Astrocyte (in vitro differentiated cells and primary cell): ENCODE results near the gene CNTNAP2. TPM values are rescaled to one million over a fixed set of nuclear protein-coding genes. Genes with fewer than 3 reads are reported as not detected.

ENCODE experiments used
- DNase-seq: peaks from one replicate; pipeline ENCODE4 v3.0.0-alpha.2; 2010; ENCODE audit warnings: low read depth
- FAIRE-seq: peaks from 2 replicates; lab custom pipeline; 2011; peaks lifted over from hg19 to GRCh38; lab: Jason Lieb, UNC
- H2AFZ ChIP-seq: 2 replicates; pipeline ENCODE4 v1.6.0; 2012; ENCODE audit warnings: low read depth, low read length, inconsistent platforms
- H3K27ac ChIP-seq: 2 replicates; pipeline ENCODE4 v1.5.1; 2011; ENCODE audit warnings: low read depth, low read length, inconsistent platforms
- H3K27me3 ChIP-seq: 2 replicates; pipeline ENCODE4 v1.6.0; 2011; ENCODE audit warnings: low read length, inconsistent platforms; ENCODE audit not compliant: insufficient read depth
- H3K36me3 ChIP-seq: 2 replicates; pipeline ENCODE4 v1.5.1; 2011; ENCODE audit warnings: low read length, inconsistent platforms; ENCODE audit not compliant: insufficient read depth
- H3K4me1 ChIP-seq: 2 replicates; pipeline ENCODE4 v1.5.1; 2011; ENCODE audit warnings: low read length, inconsistent platforms; ENCODE audit not compliant: insufficient read depth
- H3K4me2 ChIP-seq: 2 replicates; pipeline ENCODE4 v1.6.0; 2012; ENCODE audit warnings: low read length, inconsistent platforms
- H3K4me3 ChIP-seq: 2 replicates; pipeline ENCODE4 v1.5.1; 2011; ENCODE audit warnings: low read depth, mild to moderate bottlenecking, low read length, inconsistent platforms; ENCODE audit not compliant: insufficient read depth
- H3K79me2 ChIP-seq: 2 replicates; pipeline ENCODE4 v1.6.0; 2012; ENCODE audit warnings: mild to moderate bottlenecking, low read length, inconsistent platforms; ENCODE audit not compliant: insufficient read depth
- H3K9ac ChIP-seq: 2 replicates; pipeline ENCODE4 v1.6.0; 2012; ENCODE audit warnings: mild to moderate bottlenecking, low read length, inconsistent platforms
- H3K9me3 ChIP-seq: 2 replicates; pipeline ENCODE4 v1.5.1; 2012; ENCODE audit warnings: low read depth, mild to moderate bottlenecking, low read length, inconsistent platforms; ENCODE audit not compliant: insufficient read depth
- H4K20me1 ChIP-seq: 2 replicates; pipeline ENCODE4 v1.6.0; 2012; ENCODE audit warnings: low read length, inconsistent platforms; ENCODE audit not compliant: insufficient read depth
- H3K27ac Mint-ChIP-seq: one replicate; pipeline ENCODE4 v1.8.0; 2021; ENCODE audit warnings: mild to moderate bottlenecking, mixed read lengths; ENCODE audit not compliant: unreplicated experiment
- H3K27me3 Mint-ChIP-seq: one replicate; pipeline ENCODE4 v1.8.0; 2021; ENCODE audit warnings: low read depth, mixed read lengths; ENCODE audit not compliant: unreplicated experiment
- H3K36me3 Mint-ChIP-seq: one replicate; pipeline ENCODE4 v1.8.0; 2021; ENCODE audit warnings: low read depth, mixed read lengths; ENCODE audit not compliant: unreplicated experiment
- H3K4me1 Mint-ChIP-seq: one replicate; pipeline ENCODE4 v1.8.0; 2021; ENCODE audit warnings: low read depth, mixed read lengths; ENCODE audit not compliant: unreplicated experiment
- H3K4me3 Mint-ChIP-seq: one replicate; pipeline ENCODE4 v1.8.0; 2021; ENCODE audit warnings: mild to moderate bottlenecking, moderate library complexity, mixed read lengths; ENCODE audit not compliant: unreplicated experiment
- H3K9me3 Mint-ChIP-seq: one replicate; pipeline ENCODE4 v1.8.0; 2021; ENCODE audit warnings: mild to moderate bottlenecking, mixed read lengths; ENCODE audit not compliant: unreplicated experiment
- EZH2 ChIP-seq: IDR thresholded peaks from 2 replicates; pipeline ENCODE4 v1.6.1; 2012; ENCODE audit warnings: mild to moderate bottlenecking, low read length, inconsistent platforms; ENCODE audit not compliant: insufficient read depth
- total RNA-seq: library from RNA; stranded (reverse); gene quantifications from 2 replicates; pipeline ENCODE4 v1.2.1, GENCODE V29; 2021
- TF ChIP-seq, protein P1 (sequence below): IDR thresholded peaks from 2 replicates; pipeline ENCODE4 v1.5.1; 2011; ENCODE audit warnings: low read depth, mild to moderate bottlenecking, inconsistent platforms, low read length, moderate library complexity; ENCODE audit not compliant: insufficient read depth

CNTNAP2 gene
- total RNA-seq, 1 donor from 2014 or later = 20.0 TPM

DNA sequence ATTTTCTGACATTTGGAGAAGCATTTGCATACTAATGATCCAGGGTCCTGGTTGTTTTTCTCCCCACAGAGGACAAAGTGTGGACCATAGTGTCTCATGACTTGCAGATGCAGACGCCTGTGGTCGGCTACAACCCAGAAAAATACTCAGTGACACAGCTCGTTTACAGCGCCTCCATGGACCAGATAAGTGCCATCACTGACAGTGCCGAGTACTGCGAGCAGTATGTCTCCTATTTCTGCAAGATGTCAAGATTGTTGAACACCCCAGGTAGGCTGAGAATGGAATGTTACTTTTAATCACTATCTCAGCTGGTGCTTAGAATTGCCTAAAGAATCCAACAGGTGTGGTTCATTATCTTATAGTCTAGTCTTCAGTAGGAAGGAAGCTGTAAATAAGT, 1522.4 kb downstream of the CNTNAP2 start:
- no peaks in the 10 kb centered on the region for H4K20me1 ChIP-seq
- no peaks in the 10 kb centered on the region for H3K9me3 ChIP-seq
- H3K27ac ChIP-seq = no peak overlapping the region
- DNase-seq = no peak
- Mint-ChIP-seq H3K27ac (no peak overlapping the region), H3K9me3 (no peaks in the 10 kb centered on the region), H3K27me3 (peaks cover 3% of the 10 kb centered on the region), H3K36me3 (no peaks in the 10 kb centered on the region), H3K4me3 (no peak overlapping the region), H3K4me1 (no peaks in the 10 kb centered on the region)
- no peak overlapping the region for H3K9ac ChIP-seq
- no peak overlapping the region for H3K4me3 ChIP-seq
- TF ChIP-seq EZH2 = no peak
- TF ChIP-seq, protein P1, sequence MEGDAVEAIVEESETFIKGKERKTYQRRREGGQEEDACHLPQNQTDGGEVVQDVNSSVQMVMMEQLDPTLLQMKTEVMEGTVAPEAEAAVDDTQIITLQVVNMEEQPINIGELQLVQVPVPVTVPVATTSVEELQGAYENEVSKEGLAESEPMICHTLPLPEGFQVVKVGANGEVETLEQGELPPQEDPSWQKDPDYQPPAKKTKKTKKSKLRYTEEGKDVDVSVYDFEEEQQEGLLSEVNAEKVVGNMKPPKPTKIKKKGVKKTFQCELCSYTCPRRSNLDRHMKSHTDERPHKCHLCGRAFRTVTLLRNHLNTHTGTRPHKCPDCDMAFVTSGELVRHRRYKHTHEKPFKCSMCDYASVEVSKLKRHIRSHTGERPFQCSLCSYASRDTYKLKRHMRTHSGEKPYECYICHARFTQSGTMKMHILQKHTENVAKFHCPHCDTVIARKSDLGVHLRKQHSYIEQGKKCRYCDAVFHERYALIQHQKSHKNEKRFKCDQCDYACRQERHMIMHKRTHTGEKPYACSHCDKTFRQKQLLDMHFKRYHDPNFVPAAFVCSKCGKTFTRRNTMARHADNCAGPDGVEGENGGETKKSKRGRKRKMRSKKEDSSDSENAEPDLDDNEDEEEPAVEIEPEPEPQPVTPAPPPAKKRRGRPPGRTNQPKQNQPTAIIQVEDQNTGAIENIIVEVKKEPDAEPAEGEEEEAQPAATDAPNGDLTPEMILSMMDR = no peak
- no peaks in the 10 kb centered on the region for H3K27me3 ChIP-seq
- FAIRE-seq = no peak
- no peak overlapping the region for H3K4me2 ChIP-seq
- H3K79me2 ChIP-seq = no peaks in the 10 kb centered on the region
- H3K4me1 ChIP-seq = no peaks in the 10 kb centered on the region
- H2AFZ ChIP-seq = no peak overlapping the region
- H3K36me3 ChIP-seq = no peaks in the 10 kb centered on the region

DNA sequence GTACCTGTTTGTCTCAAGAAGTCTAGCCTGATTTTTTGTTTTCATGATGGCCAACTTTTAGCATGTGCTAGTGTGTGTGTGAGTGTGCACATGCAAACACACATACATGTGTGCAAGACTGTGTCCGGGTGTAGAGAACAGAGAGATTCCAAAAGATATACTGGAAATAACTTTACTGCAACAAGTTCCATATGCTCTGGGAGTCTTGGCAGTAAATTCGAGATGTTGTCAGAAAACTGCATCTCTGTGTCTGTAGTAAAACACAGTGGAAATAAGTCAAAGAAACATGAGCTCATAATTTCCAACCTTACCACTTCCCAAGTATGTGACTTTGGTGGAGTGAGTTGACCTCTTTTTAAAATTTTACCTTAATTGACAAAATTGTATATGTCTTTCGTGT, 1523.2 kb downstream of the CNTNAP2 start:
- Histone ChIP-seq H3K4me2 (no peak overlapping the region), H3K9me3 (no peaks in the 10 kb centered on the region), H3K27ac (no peak overlapping the region), H3K36me3 (no peaks in the 10 kb centered on the region), H3K79me2 (no peaks in the 10 kb centered on the region), H2AFZ (no peak overlapping the region), H3K27me3 (no peaks in the 10 kb centered on the region), H3K4me3 (no peak overlapping the region), H3K9ac (no peak overlapping the region), H4K20me1 (no peaks in the 10 kb centered on the region), H3K4me1 (no peaks in the 10 kb centered on the region)
- H3K36me3 Mint-ChIP-seq = no peaks in the 10 kb centered on the region
- no peak overlapping the region for H3K27ac Mint-ChIP-seq
- DNase-seq = no peak
- no peak for TF ChIP-seq EZH2
- no peak for FAIRE-seq
- H3K4me3 Mint-ChIP-seq = no peak overlapping the region
- H3K4me1 Mint-ChIP-seq = no peaks in the 10 kb centered on the region
- H3K27me3 Mint-ChIP-seq = peaks cover 3% of the 10 kb centered on the region
- H3K9me3 Mint-ChIP-seq = no peaks in the 10 kb centered on the region

- no peak for FAIRE-seq
- TF ChIP-seq, protein P1 = no peak
- TF ChIP-seq EZH2 = no peak
- H3K36me3 Mint-ChIP-seq = no peaks in the 10 kb centered on the region
Observed at GRCh38 chr7:147640821-147641220, 1524.2 kb downstream of the CNTNAP2 start.

More at GRCh38 chr7:147640821-147641220, 1524.2 kb downstream of the CNTNAP2 start:
- Histone ChIP-seq H3K4me1 (no peaks in the 10 kb centered on the region), H3K4me3 (no peak overlapping the region), H2AFZ (no peak overlapping the region), H3K9me3 (no peaks in the 10 kb centered on the region), H3K79me2 (no peaks in the 10 kb centered on the region), H3K27me3 (no peaks in the 10 kb centered on the region), H3K4me2 (no peak overlapping the region), H4K20me1 (no peaks in the 10 kb centered on the region), H3K27ac (no peak overlapping the region), H3K9ac (no peak overlapping the region), H3K36me3 (no peaks in the 10 kb centered on the region)
- no peaks in the 10 kb centered on the region for H3K9me3 Mint-ChIP-seq
- no peak for DNase-seq
- H3K4me3 Mint-ChIP-seq = no peak overlapping the region
- no peaks in the 10 kb centered on the region for H3K4me1 Mint-ChIP-seq
- H3K27me3 Mint-ChIP-seq = peaks cover 3% of the 10 kb centered on the region
- H3K27ac Mint-ChIP-seq = no peak overlapping the region
